Measurements from ENCODE around the gene ZNF311. TPM values are rescaled to one million over a fixed set of nuclear protein-coding genes. Genes with fewer than 3 reads are reported as not detected.

Gene ZNF311
- total RNA-seq, 4 donors from 2014 or later, result 0.36 to 1.9 (median 0.59) TPM

GRCh38 chr6:28982476-28983266, 22.4 kb downstream of the ZNF311 start:
- DNase-seq (ENCODE audit: low spot score) (no peak), ATAC-seq (ENCODE audit: low FRiP score) (no peak)

GRCh38 chr6:28981833-28982475, 23.2 kb downstream of the ZNF311 start:
- no peak for TF ChIP-seq CTCF (IDR thresholded peaks at IDR 0.05)
- DNase-seq (ENCODE audit: low spot score) (peak; percentile 67), ATAC-seq (ENCODE audit: low FRiP score) (peak; percentile 74)

More at GRCh38 chr6:28982476-28983266, 22.4 kb downstream of the ZNF311 start:
- TF ChIP-seq CTCF (IDR thresholded peaks at IDR 0.05), result no peak

GRCh38 chr6:28981431-28981832, 23.7 kb downstream of the ZNF311 start:
- no peak for ATAC-seq (ENCODE audit: low FRiP score)
- TF ChIP-seq CTCF (IDR thresholded peaks at IDR 0.05), result no peak
- DNase-seq (ENCODE audit: low spot score), result no peak

- no peak for DNase-seq (ENCODE audit: low spot score)
- TF ChIP-seq CTCF (IDR thresholded peaks at IDR 0.05), result no peak
- ATAC-seq (ENCODE audit: low FRiP score), result peak; percentile 69
Observed at GRCh38 chr6:28980852-28981430, 24.2 kb downstream of the ZNF311 start.

DNA sequence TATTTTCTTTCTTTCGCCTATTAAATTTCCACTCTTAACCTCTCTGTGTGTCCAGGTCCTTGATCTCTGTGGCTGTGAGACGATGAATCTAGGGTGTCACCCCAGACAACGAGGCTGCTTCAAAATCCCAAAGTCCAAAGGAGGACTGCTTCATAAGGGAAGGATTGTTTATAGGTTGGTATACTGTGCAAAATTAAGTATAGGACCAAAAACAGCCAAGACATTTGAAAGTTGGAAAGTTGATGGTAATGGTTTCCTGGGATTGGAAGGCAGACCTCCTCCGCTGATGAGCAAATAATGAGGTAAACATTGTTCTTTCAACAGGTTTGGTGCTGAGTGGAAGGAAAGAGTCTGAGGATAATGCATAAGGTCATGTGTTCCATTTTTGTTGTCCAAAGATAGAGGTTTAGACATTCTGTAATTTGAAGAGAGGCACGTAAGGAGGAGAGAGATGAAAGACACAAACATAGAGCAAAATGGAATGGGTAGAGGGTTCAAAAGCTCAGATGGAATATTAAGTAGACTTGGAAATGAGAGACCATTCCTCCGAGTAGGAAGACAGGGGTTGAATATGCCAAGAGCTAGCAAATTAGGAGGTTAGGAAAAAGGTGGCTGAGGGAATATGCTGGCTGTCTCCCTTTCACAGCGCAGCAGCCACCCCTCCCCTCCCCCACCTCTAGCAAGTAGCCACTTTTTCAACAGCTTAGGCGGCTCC, 24.8 kb downstream of the ZNF311 start:
- ATAC-seq (ENCODE audit: low FRiP score), result no peak
- no peak for DNase-seq (ENCODE audit: low spot score)

DNA sequence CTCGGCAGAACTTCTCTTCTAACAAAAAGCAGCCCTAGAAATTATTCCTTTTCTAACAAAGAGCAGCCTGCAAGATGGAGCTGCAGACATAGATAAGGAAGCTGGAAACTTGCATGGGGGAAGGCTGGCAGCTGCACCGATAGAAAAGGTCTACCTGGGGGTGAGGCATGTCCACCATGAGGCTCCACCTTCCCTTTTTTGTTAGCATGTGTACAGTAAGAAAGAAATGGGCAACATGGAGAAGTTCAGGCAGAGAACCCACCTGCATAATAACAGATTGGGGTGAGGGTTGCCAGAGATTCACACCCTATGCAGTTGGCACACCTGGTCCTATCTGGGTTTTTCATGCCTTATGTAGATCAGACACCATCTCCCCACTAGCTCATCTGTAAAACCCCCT, 25.4 kb downstream of the ZNF311 start:
- DNase-seq (ENCODE audit: low spot score) (no peak), ATAC-seq (ENCODE audit: low FRiP score) (no peak)
- no peak for TF ChIP-seq CTCF (IDR thresholded peaks at IDR 0.05)

More for the DNA sequence above, 24.8 kb downstream of the ZNF311 start:
- TF ChIP-seq CTCF (IDR thresholded peaks at IDR 0.05), result no peak

Measured in omental fat pad (tissue), 4 donors.